Measurements from ENCODE around the gene HARS1. TPM values are rescaled to one million over a fixed set of nuclear protein-coding genes. Genes with fewer than 3 reads are reported as not detected.
A peak's percentile ranks its signal among the peaks of the same experiment; 100 is the strongest.

Gene HARS1
- total RNA-seq, 4 donors from 2014 or later, result 73.3 to 87.0 (median 79.2) TPM

- Histone ChIP-seq H3K27ac (no peak overlapping the region), H3K27me3 (no peaks in the 10 kb centered on the region), H3K4me1 (peaks cover 35% of the 10 kb centered on the region), H3K9me3 (no peaks in the 10 kb centered on the region), H3K4me3 (no peak overlapping the region), H3K36me3 (peaks cover 60% of the 10 kb centered on the region)
- DNase-seq (ENCODE audit: low spot score in 2 of 2), result no peak
- WGBS, result 92% methylated on average over 2 of the region's 4 CpGs
- TF ChIP-seq EP300 (IDR thresholded peaks at IDR 0.05), result no peak
- no peak for TF ChIP-seq POLR2AphosphoS5 (IDR thresholded peaks at IDR 0.05)
- TF ChIP-seq POLR2A (IDR thresholded peaks at IDR 0.05), result no peak
- TF ChIP-seq, protein P1, sequence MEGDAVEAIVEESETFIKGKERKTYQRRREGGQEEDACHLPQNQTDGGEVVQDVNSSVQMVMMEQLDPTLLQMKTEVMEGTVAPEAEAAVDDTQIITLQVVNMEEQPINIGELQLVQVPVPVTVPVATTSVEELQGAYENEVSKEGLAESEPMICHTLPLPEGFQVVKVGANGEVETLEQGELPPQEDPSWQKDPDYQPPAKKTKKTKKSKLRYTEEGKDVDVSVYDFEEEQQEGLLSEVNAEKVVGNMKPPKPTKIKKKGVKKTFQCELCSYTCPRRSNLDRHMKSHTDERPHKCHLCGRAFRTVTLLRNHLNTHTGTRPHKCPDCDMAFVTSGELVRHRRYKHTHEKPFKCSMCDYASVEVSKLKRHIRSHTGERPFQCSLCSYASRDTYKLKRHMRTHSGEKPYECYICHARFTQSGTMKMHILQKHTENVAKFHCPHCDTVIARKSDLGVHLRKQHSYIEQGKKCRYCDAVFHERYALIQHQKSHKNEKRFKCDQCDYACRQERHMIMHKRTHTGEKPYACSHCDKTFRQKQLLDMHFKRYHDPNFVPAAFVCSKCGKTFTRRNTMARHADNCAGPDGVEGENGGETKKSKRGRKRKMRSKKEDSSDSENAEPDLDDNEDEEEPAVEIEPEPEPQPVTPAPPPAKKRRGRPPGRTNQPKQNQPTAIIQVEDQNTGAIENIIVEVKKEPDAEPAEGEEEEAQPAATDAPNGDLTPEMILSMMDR (IDR thresholded peaks at IDR 0.05), result no peak
Measured at GRCh38 chr5:140696891-140697492, 5.8 kb upstream of the HARS1 start.

DNA sequence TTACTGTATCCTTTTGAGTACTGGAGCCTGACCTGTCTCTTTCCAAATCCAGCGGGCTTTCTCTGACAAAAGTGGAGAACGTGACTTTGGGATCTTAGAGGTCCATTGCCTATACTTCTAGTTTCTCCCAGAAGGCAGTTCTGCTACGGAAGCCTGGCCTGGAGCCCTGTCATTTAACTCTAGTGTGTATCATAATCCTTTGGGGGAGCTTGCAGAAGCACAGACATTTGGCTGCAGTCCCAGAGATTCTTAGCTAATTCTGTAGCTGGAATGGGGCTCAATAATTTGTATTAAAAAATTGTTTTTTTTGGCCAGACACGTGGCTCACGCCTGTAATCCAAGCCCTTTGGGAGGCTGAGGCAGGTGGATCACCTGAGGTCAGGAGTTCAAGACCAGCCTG is 3.1 kb upstream of the HARS1 start:
- no peak for DNase-seq (ENCODE audit: low spot score in 2 of 2)
- TF ChIP-seq EP300 (IDR thresholded peaks at IDR 0.05), result no peak
- no peak for TF ChIP-seq POLR2AphosphoS5 (IDR thresholded peaks at IDR 0.05)
- TF ChIP-seq POLR2A (IDR thresholded peaks at IDR 0.05), result no peak
- TF ChIP-seq, protein P1 (IDR thresholded peaks at IDR 0.05), result no peak
- 57% methylated on average over 5 of the region's 5 CpGs for WGBS
- Histone ChIP-seq H3K27ac (no peak overlapping the region), H3K27me3 (no peaks in the 10 kb centered on the region), H3K36me3 (peaks cover 54% of the 10 kb centered on the region), H3K4me3 (no peak overlapping the region), H3K4me1 (peaks cover 38% of the 10 kb centered on the region), H3K9me3 (no peaks in the 10 kb centered on the region)

- Histone ChIP-seq H3K27ac (peak overlapping the region; percentile 93), H3K27me3 (no peaks in the 10 kb centered on the region), H3K9me3 (no peaks in the 10 kb centered on the region), H3K36me3 (peaks cover 32% of the 10 kb centered on the region), H3K4me3 (peak overlapping the region; percentile 87), H3K4me1 (peaks cover 43% of the 10 kb centered on the region)
- TF ChIP-seq POLR2A (IDR thresholded peaks at IDR 0.05) (no peak), EP300 (IDR thresholded peaks at IDR 0.05) (no peak), POLR2AphosphoS5 (IDR thresholded peaks at IDR 0.05) (no peak)
- TF ChIP-seq, protein P1 (IDR thresholded peaks at IDR 0.05), result no peak
- DNase-seq (ENCODE audit: low spot score in 2 of 2), result no peak
- 52% methylated on average over 8 of the region's 8 CpGs for WGBS
Measured at GRCh38 chr5:140690376-140690932, 716 bp downstream of the HARS1 start.

DNA sequence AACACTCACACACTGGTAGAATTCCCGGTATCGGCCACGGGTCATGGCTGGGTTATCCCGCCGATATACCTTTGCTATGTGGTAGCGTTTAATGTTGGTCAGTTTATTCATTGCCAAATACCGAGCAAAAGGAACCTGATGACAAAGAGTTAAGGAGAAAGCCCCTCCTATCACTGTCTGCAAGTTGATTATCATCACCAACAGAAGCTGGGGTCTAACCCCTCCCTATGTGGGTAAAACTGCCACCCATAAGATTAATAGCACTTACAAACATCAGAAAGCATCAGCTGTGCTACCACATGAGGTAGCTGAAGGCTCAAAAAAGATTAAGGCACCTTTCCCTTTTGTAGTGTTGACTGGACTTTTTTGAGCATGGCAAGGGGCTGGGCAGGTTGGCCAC is 12.2 kb downstream of the HARS1 start:
- peaks cover 83% of the 10 kb centered on the region for H3K36me3 ChIP-seq
- no peaks in the 10 kb centered on the region for H3K4me1 ChIP-seq
- no peak overlapping the region for H3K4me3 ChIP-seq
- H3K27me3 ChIP-seq, result no peaks in the 10 kb centered on the region
- TF ChIP-seq POLR2A (IDR thresholded peaks at IDR 0.05) (no peak), POLR2AphosphoS5 (IDR thresholded peaks at IDR 0.05) (no peak), EP300 (IDR thresholded peaks at IDR 0.05) (no peak)
- TF ChIP-seq, protein P1 (IDR thresholded peaks at IDR 0.05), result no peak
- DNase-seq (ENCODE audit: low spot score in 2 of 2), result no peak
- H3K9me3 ChIP-seq, result no peaks in the 10 kb centered on the region
- no peak overlapping the region for H3K27ac ChIP-seq
- WGBS, result 98% methylated on average over 7 of the region's 7 CpGs

GRCh38 chr5:140677947-140678346 is 13.2 kb downstream of the HARS1 start:
- no peaks in the 10 kb centered on the region for H3K27me3 ChIP-seq
- H3K4me3 ChIP-seq, result no peak overlapping the region
- no peaks in the 10 kb centered on the region for H3K9me3 ChIP-seq
- DNase-seq (ENCODE audit: low spot score in 2 of 2), result no peak
- H3K36me3 ChIP-seq, result peaks cover 92% of the 10 kb centered on the region
- TF ChIP-seq POLR2AphosphoS5 (IDR thresholded peaks at IDR 0.05) (no peak), POLR2A (IDR thresholded peaks at IDR 0.05) (no peak)
- WGBS, result 96% methylated on average over 3 of the region's 3 CpGs
- no peak overlapping the region for H3K27ac ChIP-seq
- H3K4me1 ChIP-seq, result no peaks in the 10 kb centered on the region
